ENCODE measurements around the gene CUX1. TPM values are rescaled to one million over a fixed set of nuclear protein-coding genes. Genes with fewer than 3 reads are reported as not detected.
A peak's percentile ranks its signal among the peaks of the same experiment; 100 is the strongest.

CUX1 gene
- total and polyA plus RNA-seq, 2 of the 13 experiments (the other 11 are each of a cell fraction or from before 2014, with no cell fraction given): 13.7 to 14.9 TPM

DNA sequence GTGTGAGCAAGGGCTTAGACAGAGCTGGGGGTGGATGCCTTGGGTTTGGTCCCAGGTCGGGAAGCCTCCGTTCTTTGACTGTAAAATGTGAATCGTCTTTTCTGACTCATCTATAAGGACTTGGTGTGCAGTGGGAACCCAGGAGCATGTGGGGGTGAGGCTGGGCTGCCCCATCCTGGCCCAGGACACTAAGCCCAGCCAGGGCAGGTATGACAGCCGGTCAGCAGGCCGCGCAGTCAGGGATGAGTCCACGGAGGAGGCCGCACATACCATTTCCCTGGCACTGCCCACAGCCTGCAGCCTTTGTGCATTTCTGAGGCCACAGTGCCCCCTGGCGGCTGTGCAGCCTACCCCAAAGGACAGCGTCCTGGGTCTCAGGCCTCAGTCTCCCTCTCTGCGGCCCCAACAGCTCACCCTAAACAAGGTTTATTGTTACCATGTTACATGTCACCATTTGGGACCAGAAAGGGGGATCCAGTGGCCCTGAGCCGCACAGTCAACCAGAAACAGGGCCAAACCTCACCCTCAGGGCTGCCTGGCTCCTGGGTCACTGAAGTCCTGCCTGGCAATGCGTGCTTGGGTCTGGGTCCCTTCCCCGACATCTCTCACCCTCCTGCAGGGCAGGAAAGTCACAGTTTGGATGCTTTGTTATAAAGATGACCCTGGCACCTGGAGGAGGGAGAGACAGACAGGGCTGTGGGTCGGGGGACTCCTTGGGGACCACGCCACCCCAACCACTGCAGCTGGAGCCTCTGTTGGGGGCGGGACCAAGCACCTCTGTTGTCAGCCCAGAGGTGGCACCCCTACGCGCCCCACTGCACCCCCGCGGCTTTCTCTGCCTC, 454.9 kb downstream of the CUX1 start (continued):
- TF ChIP-seq, protein P1, sequence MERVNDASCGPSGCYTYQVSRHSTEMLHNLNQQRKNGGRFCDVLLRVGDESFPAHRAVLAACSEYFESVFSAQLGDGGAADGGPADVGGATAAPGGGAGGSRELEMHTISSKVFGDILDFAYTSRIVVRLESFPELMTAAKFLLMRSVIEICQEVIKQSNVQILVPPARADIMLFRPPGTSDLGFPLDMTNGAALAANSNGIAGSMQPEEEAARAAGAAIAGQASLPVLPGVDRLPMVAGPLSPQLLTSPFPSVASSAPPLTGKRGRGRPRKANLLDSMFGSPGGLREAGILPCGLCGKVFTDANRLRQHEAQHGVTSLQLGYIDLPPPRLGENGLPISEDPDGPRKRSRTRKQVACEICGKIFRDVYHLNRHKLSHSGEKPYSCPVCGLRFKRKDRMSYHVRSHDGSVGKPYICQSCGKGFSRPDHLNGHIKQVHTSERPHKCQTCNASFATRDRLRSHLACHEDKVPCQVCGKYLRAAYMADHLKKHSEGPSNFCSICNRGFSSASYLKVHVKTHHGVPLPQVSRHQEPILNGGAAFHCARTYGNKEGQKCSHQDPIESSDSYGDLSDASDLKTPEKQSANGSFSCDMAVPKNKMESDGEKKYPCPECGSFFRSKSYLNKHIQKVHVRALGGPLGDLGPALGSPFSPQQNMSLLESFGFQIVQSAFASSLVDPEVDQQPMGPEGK (CRISPR knock-in tag; IDR thresholded peaks at IDR 0.05): peak; percentile 16; the same call in 1 of the 2 replicates
- TF ChIP-seq ARNT2 (CRISPR knock-in tag; IDR thresholded peaks at IDR 0.05; ENCODE audit: low read depth) (no peak), ZNF235 (CRISPR knock-in tag; IDR thresholded peaks at IDR 0.05; ENCODE audit: borderline replicate concordance) (0 out of 2 replicates have a peak, but pooled peaks have one; percentile 55), ZNF678 (CRISPR knock-in tag; IDR thresholded peaks at IDR 0.05) (0 out of 2 replicates have a peak, but pooled peaks have one; percentile 50), ZNF616 (CRISPR knock-in tag; IDR thresholded peaks at IDR 0.05; ENCODE audit: low read depth) (no peak), HOXA3 (CRISPR knock-in tag; IDR thresholded peaks at IDR 0.05) (no peak), ZNF441 (CRISPR knock-in tag; IDR thresholded peaks at IDR 0.05; ENCODE audit: borderline replicate concordance) (no peak), HNRNPUL1 (IDR thresholded peaks at IDR 0.05; ENCODE audit: low read depth, low read length) (no peak), KDM6A (CRISPR knock-in tag; IDR thresholded peaks at IDR 0.05; ENCODE audit: low read depth) (no peak), ZNF292 (CRISPR knock-in tag; IDR thresholded peaks at IDR 0.05; ENCODE audit: borderline replicate concordance, low read depth) (0 out of 2 replicates have a peak, but pooled peaks have one; percentile 16), ZBTB20 (CRISPR knock-in tag; IDR thresholded peaks at IDR 0.05; ENCODE audit: borderline replicate concordance, low read depth) (no peak), HES4 (CRISPR knock-in tag; IDR thresholded peaks at IDR 0.05; ENCODE audit: borderline replicate concordance) (peak; percentile 45; the same call in 1 of the 2 replicates), ZNF629 (CRISPR knock-in tag; conservative IDR thresholded peaks at IDR 0.05) (peak; percentile 86), ZSCAN9 (CRISPR knock-in tag; IDR thresholded peaks at IDR 0.05; ENCODE audit: borderline replicate concordance) (no peak), SIN3B (IDR thresholded peaks at IDR 0.05; ENCODE audit: low read length) (no peak), ZNF501 (CRISPR knock-in tag; IDR thresholded peaks at IDR 0.05) (peak; percentile 67), ZNF619 (CRISPR knock-in tag; IDR thresholded peaks at IDR 0.05) (0 out of 2 replicates have a peak, but pooled peaks have one; percentile 36), ZC3H4 (CRISPR knock-in tag; IDR thresholded peaks at IDR 0.05; ENCODE audit: borderline replicate concordance) (no peak), EED (CRISPR knock-in tag; IDR thresholded peaks at IDR 0.05) (no peak)
- TF ChIP-seq, protein P2, sequence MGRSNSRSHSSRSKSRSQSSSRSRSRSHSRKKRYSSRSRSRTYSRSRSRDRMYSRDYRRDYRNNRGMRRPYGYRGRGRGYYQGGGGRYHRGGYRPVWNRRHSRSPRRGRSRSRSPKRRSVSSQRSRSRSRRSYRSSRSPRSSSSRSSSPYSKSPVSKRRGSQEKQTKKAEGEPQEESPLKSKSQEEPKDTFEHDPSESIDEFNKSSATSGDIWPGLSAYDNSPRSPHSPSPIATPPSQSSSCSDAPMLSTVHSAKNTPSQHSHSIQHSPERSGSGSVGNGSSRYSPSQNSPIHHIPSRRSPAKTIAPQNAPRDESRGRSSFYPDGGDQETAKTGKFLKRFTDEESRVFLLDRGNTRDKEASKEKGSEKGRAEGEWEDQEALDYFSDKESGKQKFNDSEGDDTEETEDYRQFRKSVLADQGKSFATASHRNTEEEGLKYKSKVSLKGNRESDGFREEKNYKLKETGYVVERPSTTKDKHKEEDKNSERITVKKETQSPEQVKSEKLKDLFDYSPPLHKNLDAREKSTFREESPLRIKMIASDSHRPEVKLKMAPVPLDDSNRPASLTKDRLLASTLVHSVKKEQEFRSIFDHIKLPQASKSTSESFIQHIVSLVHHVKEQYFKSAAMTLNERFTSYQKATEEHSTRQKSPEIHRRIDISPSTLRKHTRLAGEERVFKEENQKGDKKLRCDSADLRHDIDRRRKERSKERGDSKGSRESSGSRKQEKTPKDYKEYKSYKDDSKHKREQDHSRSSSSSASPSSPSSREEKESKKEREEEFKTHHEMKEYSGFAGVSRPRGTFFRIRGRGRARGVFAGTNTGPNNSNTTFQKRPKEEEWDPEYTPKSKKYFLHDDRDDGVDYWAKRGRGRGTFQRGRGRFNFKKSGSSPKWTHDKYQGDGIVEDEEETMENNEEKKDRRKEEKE (IDR thresholded peaks at IDR 0.05): no peak
- TF ChIP-seq, protein P3, sequence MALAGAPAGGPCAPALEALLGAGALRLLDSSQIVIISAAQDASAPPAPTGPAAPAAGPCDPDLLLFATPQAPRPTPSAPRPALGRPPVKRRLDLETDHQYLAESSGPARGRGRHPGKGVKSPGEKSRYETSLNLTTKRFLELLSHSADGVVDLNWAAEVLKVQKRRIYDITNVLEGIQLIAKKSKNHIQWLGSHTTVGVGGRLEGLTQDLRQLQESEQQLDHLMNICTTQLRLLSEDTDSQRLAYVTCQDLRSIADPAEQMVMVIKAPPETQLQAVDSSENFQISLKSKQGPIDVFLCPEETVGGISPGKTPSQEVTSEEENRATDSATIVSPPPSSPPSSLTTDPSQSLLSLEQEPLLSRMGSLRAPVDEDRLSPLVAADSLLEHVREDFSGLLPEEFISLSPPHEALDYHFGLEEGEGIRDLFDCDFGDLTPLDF (CRISPR knock-in tag; IDR thresholded peaks at IDR 0.05): no peak
- TF ChIP-seq, protein P4, sequence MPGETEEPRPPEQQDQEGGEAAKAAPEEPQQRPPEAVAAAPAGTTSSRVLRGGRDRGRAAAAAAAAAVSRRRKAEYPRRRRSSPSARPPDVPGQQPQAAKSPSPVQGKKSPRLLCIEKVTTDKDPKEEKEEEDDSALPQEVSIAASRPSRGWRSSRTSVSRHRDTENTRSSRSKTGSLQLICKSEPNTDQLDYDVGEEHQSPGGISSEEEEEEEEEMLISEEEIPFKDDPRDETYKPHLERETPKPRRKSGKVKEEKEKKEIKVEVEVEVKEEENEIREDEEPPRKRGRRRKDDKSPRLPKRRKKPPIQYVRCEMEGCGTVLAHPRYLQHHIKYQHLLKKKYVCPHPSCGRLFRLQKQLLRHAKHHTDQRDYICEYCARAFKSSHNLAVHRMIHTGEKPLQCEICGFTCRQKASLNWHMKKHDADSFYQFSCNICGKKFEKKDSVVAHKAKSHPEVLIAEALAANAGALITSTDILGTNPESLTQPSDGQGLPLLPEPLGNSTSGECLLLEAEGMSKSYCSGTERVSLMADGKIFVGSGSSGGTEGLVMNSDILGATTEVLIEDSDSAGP (CRISPR knock-in tag; IDR thresholded peaks at IDR 0.05; ENCODE audit: borderline replicate concordance): peak; percentile 45; the same call in 1 of the 2 replicates
